ENCODE measurements around the gene ACOT13. TPM values are rescaled to one million over a fixed set of nuclear protein-coding genes. Genes with fewer than 3 reads are reported as not detected.
"Not testable (repeated sequence)": the region's sequence is repeated elsewhere in the genome, so short reads cannot be mapped to it uniquely, and the experiment has no call there.

ACOT13 gene
- total RNA-seq, 1 donor from 2014 or later, result 11.1 TPM

GRCh38 chr6:24752503-24752902 lies 85.6 kb downstream of the ACOT13 start:
- Histone ChIP-seq H3K36me3 (ENCODE audit: control insufficient read depth, insufficient read depth, low read length) (no peaks in the 10 kb centered on the region), H3K27me3 (ENCODE audit: control insufficient read depth, insufficient read depth, low read length) (no peaks in the 10 kb centered on the region), H3K4me3 (ENCODE audit: low read depth, low read length) (no peak overlapping the region)
- no peak for FAIRE-seq
- no peak for DNase-seq (ENCODE audit: low read depth)
- TF ChIP-seq CTCF (IDR thresholded peaks at IDR 0.05; ENCODE audit: insufficient read depth, low read length, severe bottlenecking), result no peak

- no peak overlapping the region for H3K4me3 ChIP-seq (ENCODE audit: low read depth, low read length)
- FAIRE-seq, result no peak
- no peak for DNase-seq (ENCODE audit: low read depth)
- no peaks in the 10 kb centered on the region for H3K36me3 ChIP-seq (ENCODE audit: control insufficient read depth, insufficient read depth, low read length)
- TF ChIP-seq CTCF (IDR thresholded peaks at IDR 0.05; ENCODE audit: insufficient read depth, low read length, severe bottlenecking), result no peak
- H3K27me3 ChIP-seq (ENCODE audit: control insufficient read depth, insufficient read depth, low read length), result no peaks in the 10 kb centered on the region
Observed at GRCh38 chr6:24752917-24753492, 86.1 kb downstream of the ACOT13 start.

GRCh38 chr6:24753545-24753944 lies 86.7 kb downstream of the ACOT13 start:
- H3K36me3 ChIP-seq (ENCODE audit: control insufficient read depth, insufficient read depth, low read length), result no peaks in the 10 kb centered on the region
- H3K27me3 ChIP-seq (ENCODE audit: control insufficient read depth, insufficient read depth, low read length), result no peaks in the 10 kb centered on the region
- TF ChIP-seq CTCF (IDR thresholded peaks at IDR 0.05; ENCODE audit: insufficient read depth, low read length, severe bottlenecking), result no peak
- FAIRE-seq (no peak), DNase-seq (ENCODE audit: low read depth) (no peak)
- no peak overlapping the region for H3K4me3 ChIP-seq (ENCODE audit: low read depth, low read length)

GRCh38 chr6:24754378-24754777 lies 87.5 kb downstream of the ACOT13 start:
- not testable (repeated sequence) for H3K4me3 ChIP-seq (ENCODE audit: low read depth, low read length); H3K36me3 ChIP-seq (ENCODE audit: control insufficient read depth, insufficient read depth, low read length); FAIRE-seq; DNase-seq (ENCODE audit: low read depth); H3K27me3 ChIP-seq (ENCODE audit: control insufficient read depth, insufficient read depth, low read length)

Other genes starting within 250 kb of the ACOT13 start
- gene GPLD1, start 177.5 kb upstream of the ACOT13 start, total RNA-seq, result 0.26 and 0.64 TPM in 2 replicates
- gene ALDH5A1, start 172.1 kb upstream of the ACOT13 start, total RNA-seq, result 0.53 and 1.9 TPM in 2 replicates
- 0.26 TPM in 2 replicates for gene KIAA0319, start 20.9 kb upstream of the ACOT13 start, total RNA-seq
- 17.9 and 31.9 TPM in 2 replicates for gene TDP2, start 178 bp upstream of the ACOT13 start, total RNA-seq
- 120 and 159 TPM in 2 replicates for gene C6orf62, start 52.1 kb downstream of the ACOT13 start, total RNA-seq
- gene GMNN, start 107.9 kb downstream of the ACOT13 start, total RNA-seq, result 6.1 and 8.6 TPM in 2 replicates
- gene ARMH2, start 131.8 kb downstream of the ACOT13 start, total RNA-seq, result not detected in 2 replicates

All from bronchial epithelial cell (primary cell).